Mucosa of rectum (tissue), 2 donors: ENCODE data around the gene GPC4.

Experiments used
- H3K27ac ChIP-seq, 2 donors: one replicate each; pipeline ENCODE4 v1.7.0; 2013; ENCODE audit warnings: inconsistent platforms in 2 of 2, low read depth in 2 of 2, low read length in 2 of 2
- H3K27me3 ChIP-seq, 2 donors: one replicate each; pipeline ENCODE4 v1.7.0; 2013; ENCODE audit warnings: low read length in 2 of 2; ENCODE audit not compliant: control insufficient read depth in 2 of 2, insufficient read depth in 2 of 2
- H3K36me3 ChIP-seq, 2 donors: one replicate each; pipeline ENCODE4 v1.7.0; 2013; ENCODE audit warnings: low read length in 2 of 2; ENCODE audit not compliant: control insufficient read depth in 2 of 2, insufficient read depth in 2 of 2
- H3K4me1 ChIP-seq, 2 donors: one replicate each; pipeline ENCODE4 v1.7.0; 2013; ENCODE audit warnings: low read length in 2 of 2, mild to moderate bottlenecking in 1 of 2; ENCODE audit not compliant: control insufficient read depth in 2 of 2, insufficient read depth in 2 of 2
- H3K4me3 ChIP-seq, 2 donors: one replicate each; pipeline ENCODE4 v1.7.0; 2013; ENCODE audit warnings: low read length in 2 of 2
- H3K9ac ChIP-seq, 2 donors: one replicate each; pipeline ENCODE4 v1.7.0; 2013; ENCODE audit warnings: low read length in 2 of 2, low read depth in 1 of 2, mild to moderate bottlenecking in 1 of 2
- H3K9me3 ChIP-seq, 2 donors: one replicate each; pipeline ENCODE4 v1.7.0; 2013; ENCODE audit warnings: low read length in 2 of 2; ENCODE audit not compliant: control insufficient read depth in 2 of 2
- donor health status: healthy.
- donor health status: Normal muscosa, but diverticular disease.

GPC4 gene

DNA sequence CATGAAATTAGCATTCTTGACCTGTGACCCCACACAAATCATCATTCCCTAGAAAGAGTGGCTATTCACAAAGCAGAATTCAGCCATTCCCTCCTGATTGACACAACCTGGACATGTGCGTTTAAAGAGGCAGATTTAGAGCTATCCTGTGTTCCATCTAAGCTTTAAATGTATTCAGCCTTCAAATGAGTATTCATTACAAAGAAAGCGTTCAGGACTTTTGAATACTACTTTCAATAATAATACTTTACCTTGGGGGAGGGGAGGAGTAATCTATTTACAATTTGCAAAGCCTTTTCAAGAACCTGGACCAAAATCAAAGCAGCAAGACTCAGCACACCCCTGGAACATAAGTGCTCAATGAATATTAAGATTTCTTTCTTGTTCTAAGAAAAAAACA, 22.5 kb upstream of the GPC4 start:
- Histone ChIP-seq H3K36me3 (no peaks in the 10 kb centered on the region), H3K27ac (no peak overlapping the region), H3K4me3 (no peak overlapping the region), H3K9ac (no peak overlapping the region), H3K9me3 (no peaks in the 10 kb centered on the region), H3K4me1 (no peaks in the 10 kb centered on the region), H3K27me3 (peaks cover 6 to 17% of the 10 kb centered on the region in 2 donors)

DNA sequence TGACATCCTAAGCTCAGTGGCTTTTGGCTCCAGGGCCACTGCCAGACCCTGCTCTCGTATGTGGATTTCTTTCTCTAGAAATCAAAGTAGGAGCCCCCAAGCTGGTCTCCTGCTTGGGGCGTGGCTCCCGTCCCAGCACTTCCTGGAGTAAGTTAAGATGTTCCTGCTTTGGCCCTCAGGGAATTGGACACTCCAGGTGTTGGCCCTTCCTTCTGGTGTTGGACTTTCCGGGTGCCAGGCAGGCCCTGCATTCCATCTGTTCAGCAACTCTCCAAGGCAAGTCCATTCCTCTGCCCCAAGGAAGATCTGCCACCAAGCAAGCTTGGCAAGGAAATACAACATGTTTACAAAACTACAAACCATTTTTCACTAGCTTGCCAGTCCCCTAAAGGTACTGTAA, 22.1 kb upstream of the GPC4 start:
- Histone ChIP-seq H3K36me3 (no peaks in the 10 kb centered on the region), H3K27me3 (peaks cover 6 to 17% of the 10 kb centered on the region in 2 donors)

DNA sequence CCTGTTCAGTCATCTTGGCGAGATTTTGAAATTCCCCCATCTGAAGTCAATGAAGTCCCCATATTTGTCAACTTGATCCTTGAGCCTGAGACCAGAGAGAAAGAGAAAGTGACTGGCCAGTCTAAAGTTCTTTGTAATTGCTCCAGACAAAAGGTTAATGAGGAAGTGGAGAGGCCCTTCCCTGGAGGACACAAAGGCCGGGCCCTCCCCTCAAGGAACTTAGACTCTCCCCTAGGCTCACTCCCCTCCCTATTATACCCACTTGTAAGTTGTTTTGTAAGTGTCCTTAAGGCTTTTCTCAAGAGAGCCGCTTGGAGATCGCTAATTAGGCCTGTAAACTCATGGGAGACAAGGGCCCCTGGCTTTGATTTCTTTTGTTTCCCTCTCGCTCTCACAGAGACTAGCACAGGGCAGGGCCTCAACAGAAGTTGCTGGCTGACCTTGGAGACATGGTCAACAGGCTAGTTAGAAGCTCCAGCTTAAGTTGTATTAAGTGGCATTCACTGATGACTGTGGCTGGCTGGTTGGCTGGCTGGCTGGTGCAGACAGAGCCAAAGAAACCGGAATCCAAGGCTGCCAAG, 20.3 kb upstream of the GPC4 start:
- Histone ChIP-seq H3K4me3 (no peak overlapping the region), H3K27me3 (peaks cover 6 to 9% of the 10 kb centered on the region in 2 donors), H3K9ac (no peak overlapping the region), H3K36me3 (no peaks in the 10 kb centered on the region), H3K27ac (no peak overlapping the region), H3K4me1 (no peaks in the 10 kb centered on the region), H3K9me3 (no peaks in the 10 kb centered on the region)

More for the DNA sequence above, 22.1 kb upstream of the GPC4 start:
- Histone ChIP-seq H3K9ac (no peak overlapping the region), H3K27ac (no peak overlapping the region), H3K4me3 (no peak overlapping the region), H3K9me3 (no peaks in the 10 kb centered on the region), H3K4me1 (no peaks in the 10 kb centered on the region)

DNA sequence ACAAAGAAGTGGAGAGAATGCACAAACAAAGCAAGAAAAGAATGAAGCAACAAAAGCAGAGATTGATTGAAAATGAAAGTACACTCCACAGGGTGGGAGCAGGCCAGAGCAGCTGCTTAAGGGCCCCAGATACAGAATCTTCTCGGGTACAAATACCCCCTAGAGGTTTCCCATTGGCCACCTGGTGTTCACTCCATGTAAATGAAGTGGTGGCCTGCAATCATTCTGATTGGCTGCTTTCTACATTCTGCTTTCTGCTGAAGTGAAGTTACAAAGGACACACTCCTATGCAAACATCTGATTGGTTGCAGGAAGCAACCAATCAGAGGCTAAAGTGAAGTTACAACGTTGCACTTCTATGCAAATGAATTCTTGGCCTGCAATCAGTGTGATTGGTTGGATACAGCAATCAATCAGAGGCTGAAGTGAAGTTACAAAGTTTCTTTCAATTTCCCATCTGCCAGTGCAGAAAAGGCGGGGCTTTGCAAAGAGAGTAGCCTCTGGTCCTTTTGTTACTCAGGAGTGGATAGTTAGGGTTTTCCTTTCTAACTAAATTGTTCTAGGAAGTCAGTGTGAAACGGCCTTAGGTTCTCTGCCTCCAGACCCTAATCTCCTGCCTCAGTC, 19.0 kb upstream of the GPC4 start:
- peaks cover 0 to 4% of the 10 kb centered on the region in 2 donors for H3K27me3 ChIP-seq
- H3K9me3 ChIP-seq: no peaks in the 10 kb centered on the region
- no peak overlapping the region for H3K4me3 ChIP-seq
- H3K9ac ChIP-seq: no peak overlapping the region
- no peak overlapping the region for H3K27ac ChIP-seq
- no peaks in the 10 kb centered on the region for H3K4me1 ChIP-seq
- no peaks in the 10 kb centered on the region for H3K36me3 ChIP-seq

DNA sequence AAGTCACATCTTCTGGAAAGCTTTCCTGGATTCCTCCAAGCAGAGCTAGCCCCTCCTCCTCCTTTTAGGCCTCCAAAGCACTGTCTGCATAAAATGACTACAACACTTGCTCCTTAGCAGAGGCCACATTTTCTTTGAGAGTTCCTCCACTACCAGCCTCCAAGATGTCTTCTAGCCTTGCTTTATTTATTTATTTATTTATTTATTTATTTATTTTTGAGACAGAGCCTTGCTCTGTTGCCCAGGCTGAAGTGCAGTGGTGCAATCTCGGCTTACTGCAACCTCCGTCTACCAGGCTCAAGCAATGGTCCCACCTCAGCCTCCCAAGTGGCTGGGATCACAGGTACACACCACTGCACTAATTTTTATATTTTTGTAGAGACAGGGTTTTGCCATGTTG, 4.6 kb upstream of the GPC4 start:
- Histone ChIP-seq H3K9me3 (no peaks in the 10 kb centered on the region), H3K9ac (no peak overlapping the region), H3K4me3 (no peak overlapping the region), H3K27me3 (peaks cover 2 to 3% of the 10 kb centered on the region in 2 donors), H3K4me1 (no peaks in the 10 kb centered on the region), H3K36me3 (no peaks in the 10 kb centered on the region), H3K27ac (no peak overlapping the region)

DNA sequence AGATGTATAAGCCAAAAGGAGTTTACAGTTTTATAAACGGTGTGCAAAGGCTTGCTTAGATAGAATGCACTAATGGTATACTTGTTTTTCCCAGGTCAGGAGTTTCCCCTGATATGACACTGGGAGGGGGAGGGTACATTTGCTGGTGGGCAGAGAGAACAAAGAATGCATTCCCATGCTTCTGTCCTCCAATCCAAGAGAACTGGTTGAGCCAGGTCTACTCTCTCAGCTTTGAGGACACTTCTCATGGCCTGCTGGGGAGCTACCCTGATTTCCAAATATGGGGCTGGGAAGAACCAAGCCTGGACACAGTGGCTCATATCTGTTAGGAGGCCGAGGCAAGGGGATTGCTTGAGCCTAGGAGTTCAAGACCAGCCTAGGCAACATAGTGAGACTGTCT, 3.3 kb upstream of the GPC4 start:
- Histone ChIP-seq H3K36me3 (no peaks in the 10 kb centered on the region), H3K9ac (no peak overlapping the region), H3K27ac (no peak overlapping the region), H3K9me3 (no peaks in the 10 kb centered on the region), H3K4me1 (no peaks in the 10 kb centered on the region), H3K4me3 (no peak overlapping the region), H3K27me3 (peaks cover 2 to 3% of the 10 kb centered on the region in 2 donors)

DNA sequence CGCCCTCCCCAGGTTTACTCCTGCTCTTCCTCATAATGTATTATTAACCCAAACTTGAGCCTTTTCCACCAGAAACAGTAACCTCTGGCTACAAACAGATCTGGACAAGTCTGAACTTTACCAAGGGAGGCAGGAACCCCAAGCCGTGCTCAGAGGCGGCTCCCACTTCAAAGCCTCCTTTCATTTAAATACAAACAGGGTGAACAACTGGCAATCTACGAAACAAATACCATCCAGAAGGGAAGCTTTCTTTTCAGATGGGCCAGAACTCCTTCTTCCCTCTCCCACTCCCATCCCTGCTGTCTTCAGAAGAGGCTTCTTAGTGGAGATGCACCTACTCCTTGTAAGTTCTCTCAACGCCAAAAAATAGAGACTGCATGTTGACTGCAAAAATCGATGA, 2.1 kb upstream of the GPC4 start:
- H3K9me3 ChIP-seq: no peaks in the 10 kb centered on the region
- H3K27me3 ChIP-seq: peaks cover 2 to 3% of the 10 kb centered on the region in 2 donors
- H3K4me1 ChIP-seq: no peaks in the 10 kb centered on the region
- H3K4me3 ChIP-seq: no peak overlapping the region
- no peak overlapping the region for H3K9ac ChIP-seq
- H3K27ac ChIP-seq: no peak overlapping the region
- no peaks in the 10 kb centered on the region for H3K36me3 ChIP-seq

DNA sequence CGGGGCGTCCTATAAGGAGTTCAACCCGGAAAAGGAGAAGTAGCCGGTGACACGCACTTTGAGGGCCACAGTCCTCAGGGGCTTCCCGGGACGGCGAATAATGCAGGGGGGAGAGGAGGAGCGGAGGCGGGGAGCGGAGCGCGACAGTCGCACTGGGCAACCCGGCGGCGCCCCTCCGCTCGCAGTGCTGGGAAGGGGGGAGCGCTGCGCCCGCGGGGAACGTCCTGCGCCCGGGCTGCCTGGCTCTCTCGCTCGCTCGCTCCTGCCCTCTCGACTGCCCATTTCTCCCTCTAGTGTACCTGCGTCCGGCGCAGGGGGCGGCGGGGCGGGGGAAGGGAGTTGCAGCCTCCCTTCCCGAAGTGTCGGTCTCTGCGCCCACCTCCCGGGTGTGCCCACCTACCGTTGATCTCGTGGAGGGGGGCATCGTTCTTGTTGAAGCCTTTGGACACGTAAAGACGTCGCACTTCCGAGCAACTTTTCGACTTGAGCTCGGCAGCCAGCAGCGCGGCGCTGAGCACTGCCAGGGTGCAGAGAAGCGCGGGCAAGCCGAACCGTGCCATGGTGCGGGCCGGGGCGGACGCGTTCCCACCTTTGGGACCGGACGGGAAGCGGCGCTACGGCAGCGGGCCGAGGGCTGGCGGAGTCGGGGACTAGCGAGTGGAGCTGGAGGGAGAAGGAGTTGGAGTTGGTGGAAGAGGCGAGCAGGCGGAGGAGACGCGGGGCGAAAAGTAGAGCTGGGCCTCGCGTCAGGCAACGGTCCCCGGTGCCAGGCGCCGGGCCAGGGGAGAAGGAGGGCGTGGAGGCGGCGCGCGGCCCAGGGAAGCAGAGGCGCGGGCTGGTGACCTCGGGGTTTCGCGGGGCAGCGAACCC, 648 bp downstream of the GPC4 start:
- H3K4me1 ChIP-seq: no peaks in the 10 kb centered on the region
- no peaks in the 10 kb centered on the region for H3K36me3 ChIP-seq
- H3K9ac ChIP-seq: peak overlapping the region; percentile 14 to 74
- H3K4me3 ChIP-seq: peak overlapping the region; percentile 60 to 73
- H3K27ac ChIP-seq: peak overlapping the region; percentile 63 to 64
- H3K27me3 ChIP-seq: peaks cover 2 to 3% of the 10 kb centered on the region in 2 donors
- H3K9me3 ChIP-seq: no peaks in the 10 kb centered on the region

DNA sequence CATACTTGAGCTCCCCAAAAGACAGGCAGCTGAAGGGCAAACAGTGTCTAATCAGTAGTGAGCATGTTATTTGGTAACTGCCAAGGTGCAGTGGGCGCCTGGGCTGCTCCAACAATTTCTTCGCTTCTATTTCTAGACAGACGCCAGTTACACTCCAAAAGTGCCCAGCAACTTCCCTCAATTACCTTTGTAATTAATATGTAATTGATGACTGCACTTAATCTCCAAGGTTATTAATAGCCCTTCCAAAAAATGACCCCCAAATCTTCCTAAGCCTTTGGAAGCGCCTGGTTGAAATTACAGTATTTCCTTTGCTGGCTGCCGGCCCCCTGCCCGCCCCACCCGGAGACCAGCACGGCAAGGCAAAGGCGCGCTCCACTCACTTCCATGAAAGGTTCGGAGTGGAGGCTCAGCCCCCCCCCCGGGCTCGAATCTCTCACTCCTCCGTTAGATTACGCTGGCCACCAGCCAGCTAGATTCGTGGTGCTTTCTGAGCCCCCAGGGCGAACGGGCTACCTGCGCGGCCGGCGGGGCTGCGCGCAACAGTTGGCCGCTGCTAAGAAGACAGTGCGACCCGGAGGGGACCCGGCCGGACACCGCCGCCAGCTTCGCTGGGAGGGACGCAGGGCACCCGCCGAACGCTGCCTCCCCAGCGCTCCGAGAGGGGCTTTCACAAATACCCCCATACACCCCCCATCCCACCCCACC, 1.9 kb downstream of the GPC4 start:
- no peak overlapping the region for H3K27ac ChIP-seq
- no peaks in the 10 kb centered on the region for H3K4me1 ChIP-seq
- peak overlapping the region; percentile 60 to 73 for H3K4me3 ChIP-seq
- H3K36me3 ChIP-seq: no peaks in the 10 kb centered on the region
- no peaks in the 10 kb centered on the region for H3K9me3 ChIP-seq
- H3K27me3 ChIP-seq: peaks cover under 1 to 2% of the 10 kb centered on the region in 2 donors
- no peak overlapping the region for H3K9ac ChIP-seq

DNA sequence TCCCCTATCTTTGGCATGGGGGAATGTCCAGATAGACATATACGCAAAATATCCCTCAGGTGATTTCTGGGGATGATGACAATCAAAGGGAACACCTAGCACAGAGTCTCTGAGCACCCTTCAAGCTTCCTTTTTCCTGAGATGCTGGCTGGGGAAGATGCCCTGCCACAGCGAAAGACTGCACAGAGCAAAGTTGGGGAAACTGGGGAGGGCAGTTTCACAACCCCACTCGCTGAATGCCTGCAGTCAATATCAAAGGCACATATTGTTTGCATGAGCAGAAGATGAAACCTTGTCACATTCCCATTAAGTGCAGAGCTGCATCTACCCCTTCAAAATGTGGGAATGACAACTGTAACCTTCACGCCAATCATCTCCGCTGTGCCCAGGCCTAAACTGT, 2.6 kb downstream of the GPC4 start:
- Histone ChIP-seq H3K27me3 (peaks cover 0 to 2% of the 10 kb centered on the region in 2 donors), H3K4me3 (no peak overlapping the region), H3K36me3 (no peaks in the 10 kb centered on the region), H3K9ac (no peak overlapping the region), H3K27ac (no peak overlapping the region), H3K4me1 (no peaks in the 10 kb centered on the region), H3K9me3 (no peaks in the 10 kb centered on the region)
